HG02571 (cell line): ENCODE measurements around the gene FEV.
"Not testable (repeated sequence)": the region's sequence is repeated elsewhere in the genome, so short reads cannot be mapped to it uniquely, and the experiment has no call there.

Source experiments
- ATAC-seq: cut with Tn5 transposase; IDR thresholded peaks from one replicate; pipeline ENCODE4 v1.9.1; 2021; ENCODE audit warnings: mild to moderate bottlenecking, moderate library complexity; ENCODE audit not compliant: unreplicated experiment

The FEV gene

DNA sequence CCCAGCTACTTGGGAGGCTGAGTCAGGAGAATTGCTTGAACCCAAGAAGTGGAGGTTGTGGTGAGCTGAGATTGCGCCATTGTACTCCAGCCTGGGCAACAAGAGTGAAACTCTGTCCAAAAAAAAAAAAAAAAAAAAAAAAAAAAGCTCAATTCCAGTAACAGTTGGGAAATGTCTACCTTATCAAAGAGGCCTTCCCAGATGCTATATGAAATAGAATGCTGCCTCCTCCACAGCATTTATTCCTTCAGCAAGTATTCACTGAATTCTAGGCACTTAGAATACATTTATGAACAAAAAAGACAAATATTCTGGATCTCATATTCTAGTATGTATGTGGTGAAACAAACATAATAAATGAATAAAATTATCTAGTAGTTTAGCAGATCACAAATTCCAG lies 38.4 kb downstream of the FEV start:
- ATAC-seq, result no peak

DNA sequence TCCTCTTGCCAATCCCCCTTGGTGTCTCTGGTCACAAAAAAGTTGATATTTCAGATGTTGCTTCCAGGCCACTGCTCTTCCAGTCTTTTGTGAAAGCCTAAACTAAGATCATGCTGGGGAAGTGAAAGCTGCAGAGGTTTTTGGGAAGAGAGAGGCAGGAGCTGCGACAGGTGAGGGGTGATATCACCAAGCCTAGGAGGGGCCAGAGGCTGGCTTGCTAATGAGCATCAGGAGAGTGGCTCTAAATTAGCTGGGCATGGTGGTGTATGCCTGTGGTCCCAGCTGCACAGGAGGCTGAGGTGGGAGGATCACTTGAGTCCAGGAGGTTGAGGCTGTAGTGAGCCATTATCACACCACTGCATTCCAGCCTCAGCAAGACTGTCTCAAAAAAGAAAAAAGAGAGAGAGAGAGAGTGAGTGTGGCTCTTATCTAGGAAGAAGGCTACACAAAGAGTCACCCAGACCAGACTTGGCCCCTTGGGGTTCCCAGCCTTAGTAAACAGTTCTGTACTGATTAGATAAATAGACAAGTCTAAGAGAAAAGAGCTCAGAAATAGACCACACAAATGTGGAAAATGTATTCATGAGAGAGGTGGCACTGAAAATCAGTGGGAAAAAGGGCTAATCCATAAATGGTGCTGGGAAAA lies 40.1 kb downstream of the FEV start:
- no peak for ATAC-seq

DNA sequence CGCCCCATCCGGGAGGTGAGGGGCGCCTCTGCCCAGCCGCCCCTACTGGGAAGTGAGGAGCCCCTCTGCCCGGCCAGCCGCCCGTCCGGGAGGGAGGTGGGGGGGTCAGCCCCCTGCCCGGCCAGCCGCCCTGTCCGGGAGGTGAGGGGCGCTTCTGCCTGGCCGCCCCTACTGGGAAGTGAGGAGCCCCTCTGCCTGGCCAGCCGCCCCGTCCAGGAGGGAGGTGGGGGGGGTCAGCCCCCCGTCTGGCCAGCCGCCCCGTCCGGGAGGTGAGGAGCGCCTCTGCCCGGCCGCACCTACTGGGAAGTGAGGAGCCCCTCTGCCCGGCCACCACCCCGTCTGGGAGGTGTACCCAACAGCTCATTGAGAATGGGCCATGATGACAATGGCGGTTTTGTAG lies 53.2 kb downstream of the FEV start:
- ATAC-seq, result not testable (repeated sequence)
